GM21360 (cell line): ENCODE data around the gene SATL1.
"Not testable (repeated sequence)": the region's sequence is repeated elsewhere in the genome, so short reads cannot be mapped to it uniquely, and the experiment has no call there.

Experiments used
- ATAC-seq: cut with Tn5 transposase; IDR thresholded peaks from one replicate; pipeline ENCODE4 v1.9.1; 2021; ENCODE audit warnings: mild to moderate bottlenecking, moderate library complexity; ENCODE audit not compliant: unreplicated experiment

Gene SATL1

GRCh38 chrX:85243761-85244449 is at the start of gene SATL1, which contains the start of gene ZNF711:
SATL1 (minus strand) TSS chrX:85243779; CDS start chrX:85108968, 134,811 bp downstream.
ZNF711 (plus strand) TSS chrX:85243991; CDS start chrX:85247573, 3,582 bp downstream.
- peak; percentile 84 for ATAC-seq

GRCh38 chrX:85288992-85289723 is 45.6 kb upstream of the SATL1 start:
- ATAC-seq, result no peak

GRCh38 chrX:85285286-85285685 is 41.7 kb upstream of the SATL1 start:
- not testable (repeated sequence) for ATAC-seq

GRCh38 chrX:85244450-85245211 is 1.1 kb upstream of the SATL1 start:
- peak; percentile 41 for ATAC-seq

- no peak for ATAC-seq
Observed at GRCh38 chrX:85243155-85243554, 424 bp downstream of the SATL1 start.

- ATAC-seq, result no peak
Observed at GRCh38 chrX:85223359-85223758, 20.2 kb downstream of the SATL1 start.

GRCh38 chrX:85221361-85221760 is 22.2 kb downstream of the SATL1 start:
- ATAC-seq, result no peak

- ATAC-seq, result no peak
Observed at GRCh38 chrX:85215946-85216345, 27.6 kb downstream of the SATL1 start.

- no peak for ATAC-seq
Observed at GRCh38 chrX:85213792-85214530, 29.6 kb downstream of the SATL1 start.

- no peak for ATAC-seq
Observed at GRCh38 chrX:85203461-85203970, 40.1 kb downstream of the SATL1 start.

GRCh38 chrX:85196319-85196718 is 47.3 kb downstream of the SATL1 start:
- no peak for ATAC-seq

GRCh38 chrX:85159644-85160043 is 83.9 kb downstream of the SATL1 start:
- ATAC-seq, result no peak

GRCh38 chrX:85140964-85141363 is 102.6 kb downstream of the SATL1 start:
- ATAC-seq, result no peak

- no peak for ATAC-seq
Observed at GRCh38 chrX:85139422-85139821, 104.2 kb downstream of the SATL1 start.

GRCh38 chrX:85136409-85136808 is 107.2 kb downstream of the SATL1 start:
- ATAC-seq, result no peak

GRCh38 chrX:85115252-85115651 is 128.3 kb downstream of the SATL1 start:
- no peak for ATAC-seq

GRCh38 chrX:85114776-85115175 is 128.8 kb downstream of the SATL1 start:
- no peak for ATAC-seq

- ATAC-seq, result no peak
Observed at GRCh38 chrX:85114171-85114570, 129.4 kb downstream of the SATL1 start.

- ATAC-seq, result no peak
Observed at GRCh38 chrX:85113746-85114145, 129.8 kb downstream of the SATL1 start.

- ATAC-seq, result no peak
Observed at GRCh38 chrX:85112293-85112692, 131.3 kb downstream of the SATL1 start.

- ATAC-seq, result no peak
Observed at GRCh38 chrX:85111347-85111746, 132.2 kb downstream of the SATL1 start.
